ENCODE measurements around the gene AEN. TPM values are rescaled to one million over a fixed set of nuclear protein-coding genes. Genes with fewer than 3 reads are reported as not detected.
A peak's percentile ranks its signal among the peaks of the same experiment; 100 is the strongest.

The AEN gene
- total RNA-seq, 1 donor from 2014 or later = 33.0 TPM

DNA sequence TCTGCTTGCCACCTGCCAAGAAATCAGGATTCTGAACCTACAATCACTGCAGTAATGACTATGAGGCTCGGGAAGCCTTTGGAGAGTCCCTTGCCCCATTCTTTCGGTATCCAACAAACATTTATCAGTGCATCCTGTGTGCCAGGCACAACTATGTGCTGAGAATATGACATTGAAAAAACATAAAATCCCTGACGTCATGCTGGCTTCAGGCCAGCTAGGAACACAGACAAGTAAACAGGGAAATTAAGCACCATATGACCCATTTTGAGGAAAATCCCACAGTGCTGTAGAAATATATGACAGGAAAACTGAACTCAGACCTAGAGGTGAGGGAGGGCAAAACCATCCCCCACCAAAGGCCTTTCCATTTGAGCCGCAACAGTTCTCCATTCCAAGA, 40.6 kb upstream of the AEN start:
- Mint-ChIP-seq H3K9me3 (peaks cover 6% of the 10 kb centered on the region), H3K27me3 (ENCODE audit: low read depth) (peaks cover 5% of the 10 kb centered on the region), H3K4me3 (no peak overlapping the region), H3K27ac (no peak overlapping the region), H3K36me3 (no peaks in the 10 kb centered on the region), H3K4me1 (peaks cover 3% of the 10 kb centered on the region)
- DNase-seq (ENCODE audit: low spot score in 2 of 2, unreplicated experiment in 2 of 2) = no peak
- TF ChIP-seq CTCF (IDR thresholded peaks at IDR 0.05; ENCODE audit: unreplicated experiment) = no peak

- Mint-ChIP-seq H3K36me3 (no peaks in the 10 kb centered on the region), H3K27me3 (ENCODE audit: low read depth) (peaks cover 7% of the 10 kb centered on the region), H3K9me3 (peaks cover 6% of the 10 kb centered on the region), H3K4me1 (peaks cover 17% of the 10 kb centered on the region), H3K4me3 (no peak overlapping the region), H3K27ac (peak overlapping the region; percentile 48)
- DNase-seq (ENCODE audit: low spot score in 2 of 2, unreplicated experiment in 2 of 2) = no peak
- no peak for TF ChIP-seq CTCF (IDR thresholded peaks at IDR 0.05; ENCODE audit: unreplicated experiment)
Observed at GRCh38 chr15:88586401-88587162, 34.6 kb upstream of the AEN start.

DNA sequence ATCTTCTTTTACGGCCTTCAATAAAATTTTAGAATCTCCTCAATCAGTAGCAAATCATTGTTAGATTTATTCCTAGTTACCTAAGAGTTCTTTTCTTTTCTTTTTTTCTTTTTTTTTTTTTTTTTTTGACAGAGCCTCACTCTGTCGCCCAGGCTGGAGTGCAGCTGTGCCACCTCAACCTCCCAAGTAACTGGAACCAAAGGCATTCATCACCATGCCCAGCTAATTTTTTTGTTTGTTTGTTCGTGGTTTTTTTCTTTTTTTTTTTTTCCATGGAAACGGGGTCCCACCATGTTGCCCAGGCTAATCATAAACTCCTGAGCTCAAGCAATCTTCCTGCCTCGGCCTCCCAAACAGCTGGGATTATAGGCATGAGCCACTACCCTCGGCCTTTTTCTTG, 30.4 kb upstream of the AEN start:
- no peak for TF ChIP-seq CTCF (IDR thresholded peaks at IDR 0.05; ENCODE audit: unreplicated experiment)
- no peak for DNase-seq (ENCODE audit: low spot score in 2 of 2, unreplicated experiment in 2 of 2)
- Mint-ChIP-seq H3K9me3 (no peaks in the 10 kb centered on the region), H3K4me3 (no peak overlapping the region), H3K27me3 (ENCODE audit: low read depth) (peaks cover 29% of the 10 kb centered on the region), H3K36me3 (no peaks in the 10 kb centered on the region), H3K4me1 (peaks cover 14% of the 10 kb centered on the region), H3K27ac (no peak overlapping the region)

DNA sequence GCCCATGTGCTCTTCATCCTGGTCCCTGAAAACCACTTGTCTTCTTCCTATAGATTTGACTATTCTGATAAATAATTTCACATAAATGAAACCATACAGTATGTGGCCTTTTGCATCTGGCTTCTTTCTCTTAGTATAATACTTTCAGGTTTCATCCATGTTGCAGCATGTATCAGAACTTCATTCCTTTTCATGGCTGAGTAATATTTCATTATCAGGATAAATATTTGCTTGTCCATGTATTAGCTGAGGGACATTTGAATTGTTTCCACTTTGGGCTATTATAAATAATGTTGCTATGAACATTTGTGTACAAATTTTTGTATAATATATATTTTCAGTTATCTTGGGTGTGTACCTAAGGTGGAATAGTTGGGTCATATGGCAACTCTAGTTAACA, 29.8 kb upstream of the AEN start:
- Mint-ChIP-seq H3K27me3 (ENCODE audit: low read depth) (peaks cover 29% of the 10 kb centered on the region), H3K4me1 (peaks cover 8% of the 10 kb centered on the region), H3K9me3 (no peaks in the 10 kb centered on the region), H3K4me3 (no peak overlapping the region), H3K27ac (no peak overlapping the region), H3K36me3 (no peaks in the 10 kb centered on the region)
- no peak for TF ChIP-seq CTCF (IDR thresholded peaks at IDR 0.05; ENCODE audit: unreplicated experiment)
- DNase-seq (ENCODE audit: low spot score in 2 of 2, unreplicated experiment in 2 of 2) = no peak

- no peak for TF ChIP-seq CTCF (IDR thresholded peaks at IDR 0.05; ENCODE audit: unreplicated experiment)
- Mint-ChIP-seq H3K4me1 (peaks cover 15% of the 10 kb centered on the region), H3K27ac (no peak overlapping the region), H3K9me3 (no peaks in the 10 kb centered on the region), H3K36me3 (no peaks in the 10 kb centered on the region), H3K4me3 (peak overlapping the region; percentile 22), H3K27me3 (ENCODE audit: low read depth) (peaks cover 88% of the 10 kb centered on the region)
- no peak for DNase-seq (ENCODE audit: low spot score in 2 of 2, unreplicated experiment in 2 of 2)
Observed at GRCh38 chr15:88603885-88604284, 17.3 kb upstream of the AEN start.

Data from mesothelial cell of epicardium (in vitro differentiated cells).